Activated CD8-positive, alpha-beta T cell treated with anti-CD3 and anti-CD28 coated beads for 36 hours (primary cell): Measurements from ENCODE around the gene GPER1. TPM values are rescaled to one million over a fixed set of nuclear protein-coding genes. Genes with fewer than 3 reads are reported as not detected.
A peak's percentile ranks its signal among the peaks of the same experiment; 100 is the strongest.

Experiments
- ATAC-seq: fragments of 200-7000 bp; cut with Tn5 transposase; one replicate; pipeline ENCODE4 v1.10.0; 2021; ENCODE audit warnings: mild to moderate bottlenecking, moderate library complexity
- CTCF ChIA-PET: fragments of 350-600 bp; sonication (Branson Sonifier 250); formaldehyde crosslinking; loops from one replicate; lab custom pipeline; 2021; ENCODE audit warnings: antibody characterized with exemption; lab: Charles Lee
- POLR2A ChIA-PET: fragments of 350-600 bp; sonication (Branson Sonifier 250); formaldehyde crosslinking; loops from one replicate; lab custom pipeline; 2021; ENCODE audit warnings: antibody characterized with exemption; lab: Charles Lee
- DNase-seq: peaks from one replicate; pipeline ENCODE4 v3.0.0-alpha.2; 2020
- H3K27ac Mint-ChIP-seq: one replicate; pipeline ENCODE4 v1.8.0; 2021; ENCODE audit warnings: mild to moderate bottlenecking, mixed read lengths
- H3K27me3 Mint-ChIP-seq: one replicate; pipeline ENCODE4 v1.8.0; 2021; ENCODE audit warnings: mixed read lengths
- H3K36me3 Mint-ChIP-seq: one replicate; pipeline ENCODE4 v1.8.0; 2021; ENCODE audit warnings: low read depth, mixed read lengths
- H3K4me1 Mint-ChIP-seq: one replicate; pipeline ENCODE4 v1.8.0; 2021; ENCODE audit warnings: low read depth, mixed read lengths
- H3K4me3 Mint-ChIP-seq: one replicate; pipeline ENCODE4 v1.8.0; 2021; ENCODE audit warnings: mild to moderate bottlenecking, moderate library complexity, mixed read lengths
- H3K9me3 Mint-ChIP-seq: one replicate; pipeline ENCODE4 v1.8.0; 2021; ENCODE audit warnings: mixed read lengths
- CTCF ChIP-seq: fragments of 200-600 bp; IDR thresholded peaks from one replicate; pipeline ENCODE4 v1.8.0; 2022; ENCODE audit warnings: antibody characterized with exemption, mild to moderate bottlenecking
- intact Hi-C: fragments of 100-400 bp; cut with micrococcal nuclease; formaldehyde crosslinking; loops from one replicate; pipeline ENCODE4 v1.10.0; 2022
- total RNA-seq, 2 experiments: library from RNA; stranded (reverse); gene quantifications; one replicate each; pipeline ENCODE4 v1.2.3, GENCODE V29; 2021

GPER1 gene
- total RNA-seq, 2 experiments from 2014 or later, result 0.16 to 0.18 TPM

- POLR2A ChIA-PET, result no interaction called here
These were observed 1.9 kb upstream of the GPER1 start for GRCh38 chr7:1085910-1086421.

GRCh38 chr7:1086588-1087464, 1.1 kb upstream of the GPER1 start:
- ChIA-PET POLR2A (no interaction called here), CTCF (interaction anchor here (0.6 to 2.5 kb wide), 28 partner anchors 7 to 113 kb away, joined by 3 to 24 read pairs (median 4); a partner anchor contains a TSS)
- Mint-ChIP-seq H3K36me3 (no peaks in the 10 kb centered on the region), H3K27ac (peak overlapping the region; percentile 46), H3K4me3 (peak overlapping the region; percentile 58), H3K4me1 (peaks cover 16% of the 10 kb centered on the region), H3K27me3 (no peaks in the 10 kb centered on the region), H3K9me3 (no peaks in the 10 kb centered on the region)
- DNase-seq, result peak; percentile 85
- intact Hi-C loops, result loop anchor here (2.0 kb wide), 1 partner anchor 90 kb away; no protein-coding TSS in a partner anchor
- peak; percentile 99 for TF ChIP-seq CTCF
- peak; percentile 92 for ATAC-seq

More at GRCh38 chr7:1085910-1086421, 1.9 kb upstream of the GPER1 start:
- CTCF ChIA-PET, result interaction anchor here (0.7 to 2.5 kb wide), 26 partner anchors 8 to 112 kb away, joined by 3 to 24 read pairs (median 4); no protein-coding TSS in a partner anchor
- DNase-seq, result no peak
- intact Hi-C loops, result loop anchor here (2.0 kb wide), 1 partner anchor 91 kb away; no protein-coding TSS in a partner anchor
- Mint-ChIP-seq H3K9me3 (no peaks in the 10 kb centered on the region), H3K27me3 (no peaks in the 10 kb centered on the region), H3K27ac (no peak overlapping the region), H3K4me1 (peaks cover 16% of the 10 kb centered on the region), H3K4me3 (no peak overlapping the region), H3K36me3 (no peaks in the 10 kb centered on the region)
- ATAC-seq, result no peak
- TF ChIP-seq CTCF, result no peak

GRCh38 chr7:1087465-1087814, 473 bp upstream of the GPER1 start:
- Mint-ChIP-seq H3K9me3 (no peaks in the 10 kb centered on the region), H3K36me3 (no peaks in the 10 kb centered on the region), H3K27ac (no peak overlapping the region), H3K4me1 (peaks cover 16% of the 10 kb centered on the region), H3K27me3 (no peaks in the 10 kb centered on the region), H3K4me3 (peak overlapping the region; percentile 58)
- ChIA-PET CTCF (interaction anchor here (0.6 to 2.3 kb wide), 8 partner anchors 12 to 93 kb away, joined by 3 to 9 read pairs (median 4); a partner anchor contains a TSS), POLR2A (no interaction called here)
- ATAC-seq (no peak), DNase-seq (no peak)
- intact Hi-C loops, result loop anchor here (2.0 kb wide), 1 partner anchor 89 kb away; no protein-coding TSS in a partner anchor
- TF ChIP-seq CTCF, result no peak

GRCh38 chr7:1090236-1090635, 2.3 kb downstream of the GPER1 start:
- H3K36me3 Mint-ChIP-seq, result no peaks in the 10 kb centered on the region
- H3K4me3 Mint-ChIP-seq, result no peak overlapping the region
- POLR2A ChIA-PET, result no interaction called here
- H3K9me3 Mint-ChIP-seq, result no peaks in the 10 kb centered on the region
- H3K27me3 Mint-ChIP-seq, result no peaks in the 10 kb centered on the region
- DNase-seq, result no peak
- CTCF ChIA-PET, result interaction anchor here (1.4 to 2.1 kb wide), 2 partner anchors 9 to 97 kb away, joined by 6 to 7 read pairs; no protein-coding TSS in a partner anchor
- peaks cover 16% of the 10 kb centered on the region for H3K4me1 Mint-ChIP-seq
- ATAC-seq, result no peak
- TF ChIP-seq CTCF, result no peak
- H3K27ac Mint-ChIP-seq, result no peak overlapping the region
- intact Hi-C loops, result no loop called here
